ENCODE results near the gene JARID2. TPM values are rescaled to one million over a fixed set of nuclear protein-coding genes. Genes with fewer than 3 reads are reported as not detected.
"Not testable (repeated sequence)": the region's sequence is repeated elsewhere in the genome, so short reads cannot be mapped to it uniquely, and the experiment has no call there.

Gene JARID2
- total RNA-seq, 1 donor from 2014 or later: 24.2 TPM

GRCh38 chr6:15296249-15296648 lies 50.4 kb downstream of the JARID2 start:
- Histone ChIP-seq H2AFZ (ENCODE audit: low read depth, low read length) (no peak overlapping the region), H3K4me2 (ENCODE audit: low read length) (no peak overlapping the region), H3K9me3 (ENCODE audit: insufficient read depth, low read depth, low read length) (no peaks in the 10 kb centered on the region), H3K4me3 (ENCODE audit: insufficient read depth, low read depth, low read length) (no peak overlapping the region), H3K27me3 (ENCODE audit: insufficient read depth, low read length) (no peaks in the 10 kb centered on the region), H4K20me1 (ENCODE audit: insufficient read depth, low read length) (peaks cover 81% of the 10 kb centered on the region), H3K9ac (ENCODE audit: low read length) (no peak overlapping the region), H3K36me3 (ENCODE audit: insufficient read depth, low read length) (no peaks in the 10 kb centered on the region), H3K79me2 (ENCODE audit: insufficient read depth, low read length) (peaks cover 96% of the 10 kb centered on the region), H3K27ac (ENCODE audit: low read depth, low read length) (no peak overlapping the region), H3K4me1 (ENCODE audit: insufficient read depth, low read length) (peaks cover 14% of the 10 kb centered on the region)
- Mint-ChIP-seq H3K27ac (ENCODE audit: unreplicated experiment) (no peak overlapping the region), H3K9me3 (ENCODE audit: unreplicated experiment) (no peaks in the 10 kb centered on the region), H3K4me3 (ENCODE audit: unreplicated experiment) (no peak overlapping the region), H3K36me3 (ENCODE audit: low read depth, unreplicated experiment) (no peaks in the 10 kb centered on the region), H3K4me1 (ENCODE audit: low read depth, unreplicated experiment) (peaks cover 24% of the 10 kb centered on the region), H3K27me3 (ENCODE audit: low read depth, unreplicated experiment) (no peaks in the 10 kb centered on the region)
- DNase-seq (ENCODE audit: low read depth): no peak
- no peak for FAIRE-seq
- TF ChIP-seq EZH2 (IDR thresholded peaks at IDR 0.05; ENCODE audit: insufficient read depth, low read length) (no peak), CTCF (IDR thresholded peaks at IDR 0.05; ENCODE audit: insufficient read depth, low read depth, low read length) (no peak)

GRCh38 chr6:15296735-15297134 lies 50.9 kb downstream of the JARID2 start:
- no peaks in the 10 kb centered on the region for H3K36me3 ChIP-seq (ENCODE audit: insufficient read depth, low read length)
- H3K27me3 Mint-ChIP-seq (ENCODE audit: low read depth, unreplicated experiment): no peaks in the 10 kb centered on the region
- peaks cover 14% of the 10 kb centered on the region for H3K4me1 ChIP-seq (ENCODE audit: insufficient read depth, low read length)
- FAIRE-seq (no peak), DNase-seq (ENCODE audit: low read depth) (no peak)
- no peaks in the 10 kb centered on the region for H3K9me3 Mint-ChIP-seq (ENCODE audit: unreplicated experiment)
- H3K9me3 ChIP-seq (ENCODE audit: insufficient read depth, low read depth, low read length): no peaks in the 10 kb centered on the region
- no peak overlapping the region for H3K4me3 Mint-ChIP-seq (ENCODE audit: unreplicated experiment)
- no peak for TF ChIP-seq EZH2 (IDR thresholded peaks at IDR 0.05; ENCODE audit: insufficient read depth, low read length)
- no peak for TF ChIP-seq CTCF (IDR thresholded peaks at IDR 0.05; ENCODE audit: insufficient read depth, low read depth, low read length)
- peaks cover 96% of the 10 kb centered on the region for H3K79me2 ChIP-seq (ENCODE audit: insufficient read depth, low read length)
- no peak overlapping the region for H3K4me3 ChIP-seq (ENCODE audit: insufficient read depth, low read depth, low read length)
- H3K27ac Mint-ChIP-seq (ENCODE audit: unreplicated experiment): no peak overlapping the region
- peaks cover 28% of the 10 kb centered on the region for H3K4me1 Mint-ChIP-seq (ENCODE audit: low read depth, unreplicated experiment)
- H3K27ac ChIP-seq (ENCODE audit: low read depth, low read length): no peak overlapping the region
- H2AFZ ChIP-seq (ENCODE audit: low read depth, low read length): no peak overlapping the region
- H3K27me3 ChIP-seq (ENCODE audit: insufficient read depth, low read length): no peaks in the 10 kb centered on the region
- H3K4me2 ChIP-seq (ENCODE audit: low read length): no peak overlapping the region
- no peak overlapping the region for H3K9ac ChIP-seq (ENCODE audit: low read length)
- no peaks in the 10 kb centered on the region for H3K36me3 Mint-ChIP-seq (ENCODE audit: low read depth, unreplicated experiment)
- H4K20me1 ChIP-seq (ENCODE audit: insufficient read depth, low read length): peaks cover 82% of the 10 kb centered on the region

- not testable (repeated sequence) for H3K4me3 ChIP-seq (ENCODE audit: insufficient read depth, low read depth, low read length); H3K36me3 Mint-ChIP-seq (ENCODE audit: low read depth, unreplicated experiment); H3K4me3 Mint-ChIP-seq (ENCODE audit: unreplicated experiment); FAIRE-seq; H2AFZ ChIP-seq (ENCODE audit: low read depth, low read length); H3K9ac ChIP-seq (ENCODE audit: low read length); H3K36me3 ChIP-seq (ENCODE audit: insufficient read depth, low read length); DNase-seq (ENCODE audit: low read depth); H3K9me3 ChIP-seq (ENCODE audit: insufficient read depth, low read depth, low read length); H3K9me3 Mint-ChIP-seq (ENCODE audit: unreplicated experiment); H3K27me3 ChIP-seq (ENCODE audit: insufficient read depth, low read length); H3K27me3 Mint-ChIP-seq (ENCODE audit: low read depth, unreplicated experiment); H3K27ac ChIP-seq (ENCODE audit: low read depth, low read length); H3K27ac Mint-ChIP-seq (ENCODE audit: unreplicated experiment); H3K4me2 ChIP-seq (ENCODE audit: low read length)
- peaks cover 30% of the 10 kb centered on the region for H3K4me1 Mint-ChIP-seq (ENCODE audit: low read depth, unreplicated experiment)
- peaks cover 97% of the 10 kb centered on the region for H3K79me2 ChIP-seq (ENCODE audit: insufficient read depth, low read length)
- peaks cover 14% of the 10 kb centered on the region for H3K4me1 ChIP-seq (ENCODE audit: insufficient read depth, low read length)
- H4K20me1 ChIP-seq (ENCODE audit: insufficient read depth, low read length): peaks cover 86% of the 10 kb centered on the region
Measured at GRCh38 chr6:15297167-15297566, 51.3 kb downstream of the JARID2 start.
